ENCODE data around the gene PACRG.
"Not testable (repeated sequence)": the region's sequence is repeated elsewhere in the genome, so short reads cannot be mapped to it uniquely, and the experiment has no call there.

Gene PACRG

DNA sequence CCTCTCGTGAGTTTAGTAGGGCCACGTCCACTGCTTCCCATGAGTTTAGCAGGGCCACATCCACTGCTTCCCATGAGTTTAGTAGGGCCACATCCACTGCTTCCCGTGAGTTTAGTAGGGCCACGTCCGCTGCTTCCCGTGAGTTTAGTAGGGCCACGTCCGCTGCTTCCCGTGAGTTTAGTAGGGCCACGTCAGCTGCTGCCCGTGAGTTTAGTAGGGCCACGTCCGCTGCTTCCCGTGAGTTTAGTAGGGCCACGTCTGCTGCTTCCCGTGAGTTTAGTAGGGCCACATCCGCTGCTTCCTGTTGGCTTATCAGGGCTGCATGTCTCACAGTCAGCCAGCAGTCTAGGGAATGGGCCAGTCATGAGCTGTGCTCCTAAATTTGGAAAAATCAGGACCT is 573.1 kb downstream of the PACRG start:
- DNase-seq, result no peak

DNA sequence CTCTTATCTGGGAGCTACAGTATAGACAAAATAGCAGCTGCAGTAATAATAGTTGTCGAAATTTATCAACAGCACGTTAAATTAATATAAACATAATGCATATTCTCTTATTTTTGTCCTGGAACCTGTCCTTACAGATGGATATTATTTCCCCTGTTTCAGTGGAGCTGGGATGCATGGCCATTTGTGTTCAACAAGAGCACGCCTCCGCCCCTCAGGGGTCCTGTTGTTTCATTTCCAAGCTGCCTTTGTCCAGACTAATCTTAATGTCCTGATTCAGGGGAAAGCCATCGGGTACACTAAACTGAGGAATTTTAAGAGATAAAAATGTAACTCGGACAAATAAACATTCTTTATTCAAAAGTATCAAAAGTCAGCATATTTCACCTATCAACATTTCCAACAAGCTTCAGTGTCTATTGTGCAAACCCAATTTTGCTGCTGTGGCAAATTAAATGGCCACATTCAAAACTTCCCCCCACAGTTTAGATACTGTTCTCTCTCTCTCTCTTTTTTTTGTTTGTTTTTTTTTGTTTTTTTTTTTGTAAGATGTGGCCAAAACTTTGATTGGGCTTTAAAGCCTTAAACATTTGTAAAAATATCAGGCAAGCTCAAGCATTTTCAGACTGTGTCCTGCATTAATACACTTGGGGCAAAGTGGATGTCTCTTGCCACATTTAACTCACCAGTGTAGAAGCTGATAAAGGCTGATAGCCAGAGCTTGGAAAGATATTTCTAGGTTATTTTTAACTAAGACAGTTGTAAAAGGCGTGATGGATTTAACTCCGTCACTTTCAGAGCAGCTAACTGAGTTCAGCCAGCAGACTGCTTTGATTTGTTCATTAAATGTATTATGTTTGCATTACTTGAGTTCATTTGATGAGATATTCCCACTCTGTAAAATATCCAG is 574.2 kb downstream of the PACRG start:
- DNase-seq, result no peak

DNA sequence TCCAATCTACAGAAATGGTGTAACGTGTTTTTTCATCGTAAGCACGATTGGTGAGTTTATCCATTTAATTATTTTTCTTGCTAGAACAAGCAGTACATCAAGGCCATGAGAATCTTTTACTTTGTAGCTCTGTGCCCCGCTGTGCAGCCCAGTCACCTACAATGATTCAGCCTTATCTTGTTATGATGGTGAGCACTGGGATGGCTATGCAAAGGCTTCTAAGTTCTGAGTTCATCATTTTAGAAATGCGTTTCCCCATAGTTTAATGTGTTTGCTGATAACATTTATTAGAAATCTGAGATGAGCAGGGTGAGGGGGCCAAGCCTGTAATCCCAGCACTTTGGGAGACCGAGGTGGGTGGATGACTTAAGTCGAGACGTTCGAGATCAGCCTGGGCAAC is 575.0 kb downstream of the PACRG start:
- no peak for DNase-seq

DNA sequence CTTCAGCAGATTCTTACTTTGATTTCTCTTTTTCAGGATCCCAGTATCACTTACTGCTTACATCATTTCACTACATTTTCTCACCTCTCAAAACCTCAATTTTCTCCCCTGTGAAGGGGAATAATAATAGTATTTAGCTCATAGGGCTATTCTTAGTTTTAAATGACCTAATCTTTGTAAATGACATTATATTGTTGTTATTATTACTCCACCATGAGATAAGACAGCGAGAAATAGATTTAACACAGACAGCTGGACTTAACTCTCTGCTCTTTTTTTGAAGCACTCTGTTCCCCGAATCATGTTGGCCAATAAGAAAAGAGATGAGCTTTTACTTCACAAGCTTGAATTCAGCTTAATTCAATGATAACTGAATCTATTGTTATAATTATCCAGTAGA is 578.2 kb downstream of the PACRG start:
- no peak for DNase-seq

DNA sequence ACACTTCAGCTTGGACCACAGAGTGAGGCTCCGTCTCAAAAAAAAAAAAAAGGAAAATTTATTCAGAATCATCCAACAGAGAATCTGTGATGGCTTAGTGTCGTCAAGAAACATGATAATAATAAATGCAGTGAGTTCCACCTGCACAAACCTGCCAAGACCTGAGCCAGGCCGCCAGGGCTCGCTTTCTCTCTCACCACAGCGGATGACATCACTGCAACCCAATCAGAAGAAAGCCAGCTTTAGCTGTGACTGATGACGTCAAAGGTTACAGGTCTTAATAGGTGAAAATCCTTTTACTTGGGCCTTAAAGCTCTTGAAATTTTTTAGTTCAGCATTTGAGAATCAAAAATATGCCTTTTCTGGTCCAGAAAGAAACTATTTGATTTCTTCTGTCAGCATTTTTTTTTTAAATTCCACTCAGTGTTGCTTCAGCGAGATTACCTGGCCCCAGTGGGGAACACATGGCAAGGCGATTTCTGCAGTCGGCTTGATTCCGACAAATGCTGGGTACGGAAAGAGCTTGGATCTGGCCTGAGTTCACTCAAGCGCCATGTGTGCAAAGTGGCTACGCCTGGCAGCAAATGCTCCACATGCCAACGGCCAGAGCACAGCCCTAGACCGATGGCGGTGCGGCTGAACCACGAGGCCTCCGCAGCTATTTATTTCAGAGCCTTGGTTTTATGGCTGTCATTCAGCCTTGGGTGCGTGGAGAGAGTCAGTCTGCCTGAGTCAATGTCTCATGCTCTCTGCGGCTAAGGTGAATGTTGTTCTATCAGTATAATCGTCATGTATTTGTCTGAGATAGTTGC is 581.1 kb downstream of the PACRG start:
- DNase-seq, result no peak

DNA sequence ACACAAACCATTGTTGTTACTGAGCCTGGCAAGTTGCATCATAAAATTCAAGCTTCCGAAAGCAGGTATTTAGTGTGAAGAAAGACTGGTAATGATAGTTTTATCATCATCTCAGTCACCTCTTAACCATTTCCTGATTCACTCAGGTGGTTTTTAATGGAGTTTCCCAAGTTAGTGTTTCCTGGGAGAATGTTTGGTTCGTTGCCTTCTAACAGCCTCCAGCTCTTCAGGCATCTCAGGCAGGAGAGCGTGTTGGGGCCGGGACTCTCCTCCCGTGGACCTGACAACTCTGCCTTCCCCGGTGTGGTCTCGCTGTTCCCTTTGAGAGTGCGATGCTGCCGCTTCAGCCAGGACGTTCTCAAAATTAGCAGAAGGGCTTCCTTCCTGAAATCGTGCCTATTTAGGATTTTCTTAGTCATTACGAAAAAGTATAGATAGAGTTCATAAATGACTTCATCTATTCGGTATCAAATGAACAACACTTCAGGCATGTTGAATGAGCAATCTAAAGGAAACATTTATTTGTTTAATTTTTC is 581.8 kb downstream of the PACRG start:
- peak; percentile 4 for DNase-seq

DNA sequence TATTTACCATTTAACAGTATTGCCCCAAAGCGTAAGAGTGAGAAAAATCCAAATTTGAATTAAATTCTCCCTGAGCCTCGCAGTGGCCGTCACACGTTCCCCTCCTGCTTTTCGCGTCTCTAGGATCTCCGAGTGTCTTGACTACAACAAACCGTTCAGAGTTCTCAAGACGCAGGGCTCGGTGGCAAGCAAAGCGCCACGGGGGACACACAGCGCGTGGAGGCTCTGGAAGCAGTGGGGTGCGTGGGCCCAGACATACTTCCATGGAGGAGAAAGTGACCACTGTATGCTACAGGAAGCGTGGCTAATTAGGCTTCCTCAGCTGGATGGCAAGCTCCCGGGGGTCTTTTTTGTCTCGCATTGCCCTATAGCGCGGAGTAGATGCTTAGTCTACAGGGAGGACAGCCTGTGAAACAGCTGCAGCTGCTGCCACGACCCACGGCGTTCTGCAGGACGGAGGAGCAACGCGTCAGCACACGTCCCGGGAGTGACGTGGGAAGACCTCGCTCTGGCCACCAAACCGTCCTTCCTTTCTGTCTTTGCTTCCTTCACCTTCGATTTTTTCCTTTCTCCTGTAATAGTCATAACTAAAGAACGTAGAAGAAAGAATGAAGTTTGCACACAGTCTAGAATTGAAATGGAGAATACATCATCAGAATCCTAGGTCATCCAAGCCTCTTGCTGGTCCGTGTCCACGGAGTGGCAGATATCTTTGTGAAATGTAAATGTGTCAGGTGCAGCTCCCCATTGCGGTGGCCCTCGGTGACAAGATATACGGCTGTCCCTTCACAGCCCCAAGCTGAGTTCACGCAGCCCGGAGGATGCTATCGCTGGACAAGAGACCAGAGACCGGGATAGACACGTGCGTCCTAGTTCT is 582.6 kb downstream of the PACRG start:
- DNase-seq, result no peak

DNA sequence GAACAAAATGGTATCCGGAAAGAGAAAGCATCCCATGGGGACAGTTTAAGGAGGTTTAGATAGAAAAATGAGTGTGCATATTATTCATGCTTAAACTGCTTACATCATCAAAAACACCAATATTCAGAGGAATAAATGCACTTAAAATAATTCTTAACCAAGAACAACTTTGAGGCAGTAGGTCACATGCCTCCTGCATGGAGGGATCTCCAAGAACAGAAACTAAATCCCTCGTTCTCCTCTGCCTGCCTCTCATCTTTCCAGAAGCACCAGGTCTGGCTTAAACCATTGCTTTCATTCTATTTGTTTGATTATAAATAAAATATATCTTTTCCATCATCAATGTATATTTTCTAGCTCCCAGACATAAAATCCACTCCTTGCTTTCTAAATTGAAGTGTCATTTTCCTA is 583.2 kb downstream of the PACRG start:
- no peak for DNase-seq

DNA sequence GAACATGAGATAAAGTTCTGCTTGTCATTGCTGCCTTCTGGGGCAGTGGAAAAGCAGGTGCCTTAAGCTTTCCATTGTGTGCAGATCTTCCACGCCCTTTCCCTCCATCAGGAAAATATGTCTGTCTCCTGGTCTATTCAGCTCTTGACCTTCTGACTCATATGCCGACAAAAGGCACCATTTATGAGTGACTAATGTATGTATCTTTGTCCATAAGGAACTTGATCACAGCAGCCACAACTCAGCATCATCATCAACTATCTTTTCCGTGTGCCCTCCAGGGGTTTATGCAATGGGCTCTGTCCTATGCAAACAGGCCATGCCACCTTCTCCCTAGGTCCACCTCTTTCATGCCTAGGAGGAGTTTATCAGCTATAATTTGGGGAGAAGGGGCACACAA is 584.1 kb downstream of the PACRG start:
- DNase-seq, result no peak

DNA sequence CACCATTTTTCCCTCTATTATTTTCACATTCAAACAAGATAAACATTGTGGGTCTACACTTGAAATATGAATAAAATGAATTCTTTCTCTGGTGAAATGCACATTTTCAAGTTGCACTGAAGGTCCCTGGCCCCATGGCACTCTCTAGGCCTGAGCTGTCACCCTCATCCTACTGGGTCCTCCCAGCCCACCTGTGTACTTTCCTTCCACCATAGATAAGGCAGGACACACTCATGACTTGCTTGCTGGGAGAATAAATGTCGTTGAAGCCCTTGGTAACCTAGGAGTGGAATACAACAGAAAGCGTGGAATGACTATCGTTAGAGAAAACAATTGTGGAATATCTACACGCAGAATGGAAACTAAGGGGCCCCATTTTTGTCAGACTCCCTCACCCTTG is 585.8 kb downstream of the PACRG start:
- DNase-seq, result no peak

DNA sequence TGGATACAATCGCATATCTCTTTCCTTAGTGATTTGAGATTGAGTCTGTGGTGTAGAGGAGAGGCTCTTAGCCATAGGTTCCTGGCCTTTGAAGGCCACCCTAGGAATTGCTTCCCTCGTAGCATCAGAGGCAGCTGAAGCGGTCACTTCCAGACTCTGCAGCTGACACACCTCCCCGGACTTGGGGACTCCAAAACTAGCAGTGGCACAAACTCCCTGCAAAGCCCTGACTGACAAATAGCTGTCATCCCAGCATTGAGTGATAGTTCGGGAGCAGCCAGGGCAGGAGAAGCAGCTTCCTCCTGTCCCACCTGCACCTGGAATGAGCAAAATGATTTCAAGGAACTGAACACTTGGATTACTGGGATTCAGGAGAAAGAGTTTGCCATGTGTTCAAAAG is 586.2 kb downstream of the PACRG start:
- no peak for DNase-seq

DNA sequence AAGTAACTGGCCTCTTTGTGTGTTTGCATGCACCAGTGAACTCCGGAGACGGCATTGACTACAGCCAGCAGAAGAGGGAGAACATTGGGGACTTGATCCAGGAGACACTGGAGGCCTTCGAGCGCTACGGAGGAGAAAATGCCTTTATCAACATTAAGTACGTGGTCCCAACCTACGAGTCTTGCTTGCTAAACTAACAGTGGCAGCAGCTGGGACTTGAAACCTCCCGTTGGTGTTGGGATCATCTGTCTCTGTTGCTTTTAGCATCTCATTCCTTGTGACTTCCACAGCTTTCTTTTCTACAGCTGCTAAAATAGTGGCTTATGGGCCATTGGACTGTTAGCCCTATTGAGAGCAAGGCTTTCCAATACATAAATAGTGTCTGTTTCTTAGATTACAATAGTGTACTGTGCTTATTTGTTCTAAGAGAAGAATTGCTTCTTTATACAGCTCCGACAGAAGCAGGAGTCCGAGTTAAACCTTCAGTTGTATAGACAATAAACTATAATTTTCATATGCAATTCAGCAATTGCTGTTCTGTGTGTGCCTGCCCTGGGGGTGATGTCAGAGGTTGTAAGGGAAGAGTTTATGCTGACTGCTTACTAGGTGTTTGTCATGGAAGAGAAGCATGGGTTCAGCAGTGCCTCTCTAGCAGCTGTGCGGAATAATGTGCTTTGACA is 587.2 kb downstream of the PACRG start:
- no peak for DNase-seq

DNA sequence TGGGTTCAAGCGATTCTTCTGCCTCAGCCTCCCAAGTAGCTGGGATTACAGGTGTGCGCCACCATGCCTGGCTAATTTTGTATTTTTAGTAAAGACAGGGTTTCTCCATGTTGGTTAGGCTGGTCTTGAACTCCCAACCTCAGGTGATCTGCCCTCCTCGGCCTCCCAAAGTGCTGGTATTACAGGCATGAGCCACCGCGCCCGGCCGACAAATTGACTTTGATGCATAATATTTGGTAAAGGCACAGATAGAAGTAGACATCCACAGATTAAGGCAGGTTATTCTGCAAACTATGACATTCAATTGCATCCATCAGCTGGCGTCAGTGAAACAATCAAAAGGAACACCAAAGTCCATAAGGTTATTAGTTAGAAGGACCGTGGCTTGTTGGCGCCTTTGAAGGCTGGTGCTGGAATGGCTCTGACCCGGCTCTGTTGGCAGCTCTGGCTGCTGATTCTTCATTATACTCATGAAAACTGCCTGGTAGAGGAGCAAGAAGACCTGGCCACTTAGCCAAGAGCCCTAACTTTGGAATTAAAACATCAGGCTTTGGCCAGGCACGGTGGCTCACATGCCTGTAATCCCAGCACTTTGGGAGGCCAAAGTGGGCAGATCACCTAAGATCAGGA is 589.2 kb downstream of the PACRG start:
- DNase-seq, result not testable (repeated sequence)

DNA sequence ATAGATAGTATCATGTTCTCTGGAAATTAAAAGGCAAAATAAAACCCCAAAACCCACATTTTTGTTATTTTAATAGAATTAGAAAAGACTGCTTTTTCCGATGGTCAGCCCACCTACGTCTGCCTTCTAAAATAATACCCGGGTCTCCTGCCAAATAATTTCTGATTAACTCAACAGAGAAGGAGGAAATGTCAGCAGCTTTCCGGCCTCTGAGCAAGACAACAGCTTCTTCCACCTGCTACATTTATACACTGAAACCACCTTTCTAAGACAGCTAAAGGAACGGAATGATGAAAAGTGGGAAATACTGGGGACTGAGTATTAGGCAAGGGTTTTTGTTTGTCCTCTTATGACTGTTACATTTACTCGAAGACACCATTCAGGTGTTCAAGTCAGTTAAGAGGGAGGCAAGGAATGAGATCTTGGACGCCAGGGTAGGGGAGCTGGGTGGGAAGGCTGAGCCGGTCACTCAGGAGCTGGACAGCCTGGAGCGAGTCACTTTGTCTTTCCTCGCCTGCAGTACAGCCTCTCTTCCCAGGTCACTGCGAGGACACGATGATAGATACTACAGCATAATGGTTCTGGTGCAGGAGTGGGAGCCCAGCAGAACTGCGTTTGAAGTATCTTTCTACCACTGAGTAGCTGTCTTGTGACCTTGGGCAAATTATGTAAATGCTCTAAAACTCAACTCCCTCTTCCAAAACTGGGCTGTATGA is 590.5 kb downstream of the PACRG start:
- DNase-seq, result no peak

DNA sequence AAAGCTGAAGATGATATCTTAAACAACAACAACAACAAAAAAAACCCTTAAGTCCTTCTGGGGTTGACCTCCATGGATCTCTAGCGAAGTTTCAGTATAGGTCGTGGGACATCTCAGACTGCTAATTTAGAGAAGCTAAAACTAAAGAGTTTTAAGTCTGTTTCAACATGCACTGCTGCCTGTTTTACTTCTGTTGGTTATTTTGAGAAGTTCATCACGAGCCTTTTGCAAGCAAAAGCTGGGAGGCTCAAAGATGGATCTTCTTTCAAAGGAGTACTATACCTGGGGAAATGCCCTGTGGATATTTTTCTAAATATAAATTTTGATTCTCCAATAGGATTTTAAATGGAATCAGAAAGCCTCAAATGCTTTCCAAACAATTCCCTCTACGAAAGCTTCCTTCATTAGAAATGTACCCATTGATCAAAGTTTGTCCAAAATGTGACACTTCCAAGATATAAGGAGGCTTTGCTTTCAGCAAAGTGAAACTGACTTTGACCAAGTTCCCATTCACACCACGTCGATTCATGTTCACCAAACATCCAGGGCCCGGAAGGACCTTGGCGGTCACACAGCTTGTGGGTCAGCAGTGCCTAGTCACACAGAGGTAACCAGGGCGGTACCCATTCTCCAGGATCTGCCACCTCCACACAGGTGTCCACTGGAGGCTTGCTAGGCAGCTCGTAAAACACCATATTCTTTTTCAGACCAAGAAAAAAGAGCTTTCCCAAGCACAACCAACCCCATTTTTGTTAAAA is 592.0 kb downstream of the PACRG start:
- no peak for DNase-seq

DNA sequence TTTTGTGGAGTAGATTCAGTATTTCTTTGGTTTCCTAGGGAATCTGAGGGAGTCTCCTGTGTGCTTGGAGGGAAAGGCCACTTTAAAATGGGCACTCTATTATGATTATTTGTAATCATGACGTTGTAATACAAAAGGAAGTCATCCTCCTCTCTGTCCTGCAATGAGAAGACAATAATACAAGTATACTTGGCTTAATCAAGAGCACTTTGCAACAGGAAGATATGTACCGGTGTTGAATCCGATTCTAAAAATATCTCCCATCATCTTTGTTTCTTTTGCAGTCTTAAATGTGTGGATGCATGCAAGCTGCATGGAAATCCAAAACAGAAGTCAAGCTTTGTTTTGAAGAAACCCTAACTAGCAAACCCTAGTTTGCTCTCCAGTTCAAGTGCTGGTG is 592.6 kb downstream of the PACRG start:
- no peak for DNase-seq

DNA sequence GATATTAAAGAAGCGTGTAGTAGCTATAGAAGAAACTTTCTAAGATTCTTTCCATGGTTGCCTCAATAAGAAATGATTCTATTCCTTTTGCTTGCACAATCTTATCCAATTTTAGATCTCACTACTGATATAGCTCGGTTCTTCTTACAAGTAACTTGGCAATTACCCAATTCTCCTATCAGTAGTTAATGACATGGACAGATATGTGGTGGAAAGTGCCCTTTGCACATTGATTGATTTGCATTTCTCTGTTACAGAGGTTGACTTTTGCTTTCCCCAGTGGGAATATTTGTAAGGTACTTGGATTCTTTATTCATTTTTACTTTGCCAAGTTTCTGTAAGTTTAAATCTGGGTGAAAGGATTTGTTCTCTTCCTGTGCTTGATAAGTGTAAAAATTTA is 593.0 kb downstream of the PACRG start:
- DNase-seq, result no peak

DNA sequence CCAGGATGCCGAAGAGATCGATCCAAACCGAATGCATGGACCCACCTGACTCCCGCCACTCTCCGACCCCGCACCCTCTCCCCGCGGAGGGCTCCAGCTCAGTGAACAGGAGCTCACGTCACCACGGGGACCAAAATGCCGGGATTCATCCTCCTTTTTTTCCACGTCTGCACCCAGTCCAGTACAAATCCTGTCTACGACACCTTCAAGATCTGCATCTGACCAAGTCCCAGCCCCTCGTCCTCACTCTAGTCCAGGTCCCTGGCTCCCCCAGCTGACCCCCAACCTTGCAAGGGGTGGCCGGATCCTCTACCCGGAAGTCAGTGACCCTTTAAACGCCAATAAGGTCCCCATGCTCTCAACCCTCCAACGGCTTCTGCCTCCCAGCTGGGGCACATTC is 593.9 kb downstream of the PACRG start:
- DNase-seq, result no peak

DNA sequence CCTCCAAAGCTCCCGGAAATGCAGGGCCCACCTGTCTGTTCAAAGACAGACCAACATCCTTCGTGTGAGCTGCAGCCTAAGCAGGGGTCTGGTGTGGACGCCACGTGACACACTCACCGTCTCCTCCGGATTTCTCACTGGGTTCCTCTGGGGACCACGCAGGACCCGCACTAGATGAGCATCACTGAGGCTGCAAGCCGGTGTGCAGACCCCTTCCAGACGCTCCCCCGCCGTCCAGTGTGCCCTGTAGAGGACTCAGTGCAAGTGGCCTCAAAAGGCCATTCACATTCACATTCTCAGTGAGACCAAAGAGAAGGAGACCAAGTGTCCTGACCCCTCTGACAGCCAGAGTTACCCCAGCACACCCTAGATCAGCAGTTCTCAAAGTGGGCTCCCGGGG is 595.5 kb downstream of the PACRG start:
- DNase-seq, result no peak

DNA sequence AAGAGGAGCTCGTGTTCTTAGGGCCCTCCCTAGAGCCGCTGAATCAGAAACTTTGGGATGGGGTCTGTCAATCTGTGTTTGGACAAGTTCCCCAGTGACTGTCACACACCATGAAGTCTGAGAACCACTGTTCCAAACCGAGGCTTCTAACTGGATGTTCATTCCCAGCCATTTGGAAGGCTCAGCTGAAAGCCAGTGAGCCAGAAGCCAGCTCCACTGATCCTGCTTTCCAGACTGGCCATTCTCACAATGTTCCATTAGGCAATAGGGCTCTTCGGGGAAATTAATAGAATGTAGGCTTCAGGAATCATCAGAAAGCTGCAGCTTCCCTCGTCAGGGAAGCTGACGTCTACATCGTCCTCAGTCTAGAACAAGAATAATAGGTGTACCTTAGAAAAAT is 595.9 kb downstream of the PACRG start:
- DNase-seq, result no peak
